GM19463 (cell line): ENCODE measurements around the gene CSMD2.

Source experiments
- ATAC-seq: cut with Tn5 transposase; IDR thresholded peaks from one replicate; pipeline ENCODE4 v1.9.1; 2021; ENCODE audit warnings: mild to moderate bottlenecking, moderate library complexity; ENCODE audit not compliant: unreplicated experiment

The CSMD2 gene

DNA sequence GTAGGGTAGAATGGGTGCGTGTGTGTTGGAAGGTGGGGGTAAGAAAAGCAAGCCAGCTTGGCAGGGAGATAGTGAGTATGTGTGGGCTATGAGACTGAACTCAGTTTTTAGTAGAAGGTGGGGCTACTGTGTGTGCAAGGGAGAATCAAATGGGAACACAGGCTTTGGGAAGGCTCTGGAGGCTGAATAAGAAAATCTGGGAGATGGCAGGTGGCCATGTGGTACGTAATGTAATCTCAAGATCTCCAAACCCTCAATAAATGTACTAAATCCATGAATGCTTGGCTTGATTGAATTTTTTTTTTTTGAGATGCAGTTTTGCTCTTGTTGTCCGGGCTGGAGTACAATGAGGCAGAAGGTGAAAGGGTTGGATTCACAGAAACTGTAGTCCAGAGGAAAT is 696.1 kb downstream of the CSMD2 start:
- ATAC-seq = no peak

DNA sequence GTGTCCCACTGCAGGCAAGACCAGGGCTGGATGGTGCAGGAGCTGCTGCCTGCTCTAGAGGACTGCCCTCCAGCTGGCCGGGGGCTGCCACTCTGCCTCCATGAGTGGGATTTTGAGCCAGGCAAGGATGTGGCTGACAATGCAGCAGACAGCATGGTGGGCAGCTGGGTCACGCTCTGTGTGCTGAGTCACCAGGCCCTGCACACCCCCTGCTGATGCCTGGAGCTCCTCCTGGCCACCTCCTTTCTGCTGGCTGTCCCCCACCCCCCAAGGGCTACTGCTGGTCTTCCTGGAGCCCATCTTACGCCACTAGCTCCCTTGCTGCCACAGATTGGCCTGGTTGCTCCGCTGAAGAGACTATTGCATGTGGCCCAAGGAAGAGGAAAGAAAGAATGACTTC is 696.5 kb downstream of the CSMD2 start:
- no peak for ATAC-seq

DNA sequence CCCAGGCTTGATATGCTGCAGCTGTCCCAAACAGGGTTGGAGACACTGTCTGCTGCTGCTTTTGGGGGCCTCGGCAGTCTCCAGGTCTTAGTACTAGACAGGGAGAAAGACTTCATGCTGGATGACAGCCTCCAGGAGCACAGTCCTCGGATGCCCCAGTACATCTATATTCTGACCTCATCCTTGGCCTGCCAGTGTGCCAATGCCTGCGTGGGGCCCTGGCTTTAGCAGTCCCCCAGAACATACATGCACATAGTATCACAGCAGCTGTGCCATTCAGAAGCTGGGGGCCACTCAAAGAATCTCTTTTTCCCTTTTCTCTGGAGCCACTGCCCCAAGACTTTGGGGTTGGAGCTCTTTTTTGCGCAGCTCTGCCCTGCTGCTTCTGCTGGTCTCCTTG is 697.0 kb downstream of the CSMD2 start:
- ATAC-seq = no peak

DNA sequence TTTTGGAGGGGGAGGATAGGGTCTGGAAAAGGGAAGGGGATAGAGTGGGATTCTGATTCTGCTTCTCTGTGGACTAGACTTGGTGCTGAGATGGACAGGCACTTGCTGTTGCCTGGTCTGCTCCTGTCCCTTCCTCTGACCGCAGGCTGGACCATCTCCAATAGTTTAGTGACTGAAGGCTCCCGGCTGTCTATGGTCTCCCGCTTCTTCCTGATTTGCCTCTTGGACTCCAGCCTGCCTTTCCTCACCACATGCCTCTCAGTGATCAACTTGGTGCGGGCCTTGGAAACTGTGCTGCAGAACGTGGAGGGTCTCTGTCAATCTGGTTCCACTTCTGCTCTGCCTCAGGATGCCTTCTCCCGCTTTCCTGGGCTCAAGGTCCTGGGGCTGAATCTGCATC is 698.9 kb downstream of the CSMD2 start:
- ATAC-seq = no peak

DNA sequence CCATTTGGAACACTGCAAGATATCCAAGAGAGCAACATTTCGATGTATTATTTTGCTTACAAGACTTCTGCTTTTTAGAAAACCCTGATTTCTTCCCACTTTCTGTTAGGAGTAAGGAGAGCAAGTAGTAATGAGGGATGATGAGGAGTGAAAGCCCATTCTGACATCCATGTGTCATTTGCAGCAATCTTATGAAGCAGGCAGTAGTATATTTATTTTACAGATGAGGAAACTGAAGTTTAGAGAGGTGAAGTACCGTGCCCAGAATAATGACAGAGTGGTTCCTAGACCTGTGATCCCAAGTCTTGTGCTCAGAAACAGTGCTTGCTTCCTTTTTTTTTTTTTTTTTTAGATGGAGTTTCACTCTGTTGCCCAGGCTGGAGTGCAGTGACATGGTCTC is 699.7 kb downstream of the CSMD2 start:
- no peak for ATAC-seq

DNA sequence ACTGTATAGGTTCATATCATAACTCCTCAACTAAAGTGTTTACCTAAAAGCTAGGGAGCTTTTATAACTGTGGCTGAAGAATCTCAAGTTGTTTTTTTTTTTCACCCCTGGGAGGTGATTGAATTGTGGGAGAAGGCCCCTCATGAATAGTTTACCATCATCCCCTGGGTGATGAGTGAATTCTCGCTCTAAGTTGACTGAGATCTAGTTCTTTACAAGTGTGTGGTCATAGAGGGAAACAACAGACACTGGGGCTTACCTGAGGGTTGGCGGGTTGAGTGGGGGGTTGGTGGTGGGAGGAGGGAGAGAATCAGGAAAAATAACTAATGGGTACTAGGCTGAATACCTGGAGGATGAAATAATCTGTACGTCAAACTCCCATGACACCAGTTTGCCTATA is 700.5 kb downstream of the CSMD2 start:
- no peak for ATAC-seq
